Measurements from ENCODE around the gene HLA-E.
"Not testable (repeated sequence)": the region's sequence is repeated elsewhere in the genome, so short reads cannot be mapped to it uniquely, and the experiment has no call there.

HLA-E gene

DNA sequence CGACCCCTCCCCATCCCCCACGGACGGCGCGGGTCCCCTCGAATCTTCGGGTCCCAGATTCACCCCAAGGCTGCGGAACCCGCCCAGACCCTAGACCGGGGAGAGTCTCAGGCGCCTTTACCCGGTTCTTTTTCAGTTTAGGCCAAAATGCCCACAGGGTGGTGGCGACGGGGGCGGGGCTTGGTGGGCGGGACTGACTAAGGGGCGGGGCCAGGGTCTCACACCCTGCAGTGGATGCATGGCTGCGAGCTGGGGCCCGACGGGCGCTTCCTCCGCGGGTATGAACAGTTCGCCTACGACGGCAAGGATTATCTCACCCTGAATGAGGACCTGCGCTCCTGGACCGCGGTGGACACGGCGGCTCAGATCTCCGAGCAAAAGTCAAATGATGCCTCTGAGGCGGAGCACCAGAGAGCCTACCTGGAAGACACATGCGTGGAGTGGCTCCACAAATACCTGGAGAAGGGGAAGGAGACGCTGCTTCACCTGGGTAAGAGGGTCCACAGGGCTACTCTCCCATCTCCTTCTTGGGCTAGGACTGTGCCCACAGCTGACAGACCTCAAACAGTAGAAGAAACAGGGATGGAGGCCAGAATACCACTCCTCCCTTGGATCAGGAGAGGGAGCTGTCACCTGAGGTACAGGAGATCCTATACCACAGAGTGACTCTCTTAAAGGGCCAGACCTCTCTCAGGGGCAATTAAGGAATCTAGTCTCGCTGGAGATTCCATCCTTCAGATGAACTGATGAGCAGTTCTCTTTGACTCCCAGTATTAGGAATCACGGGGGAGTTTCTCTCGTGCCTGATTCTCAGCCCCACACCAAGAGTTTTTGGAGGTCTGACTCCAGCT is 942 bp downstream of the HLA-E start:
- H3K4me2 ChIP-seq (ENCODE audit: low read depth, low read length, poor library complexity, severe bottlenecking): peak overlapping the region; percentile 99
- H3K36me3 ChIP-seq (ENCODE audit: insufficient read depth, low read length): peaks cover 24% of the 10 kb centered on the region; the same call in 1 of the 2 replicates
- TF ChIP-seq EZH2phosphoT487 (IDR thresholded peaks at IDR 0.05; ENCODE audit: borderline replicate concordance): no peak
- TF ChIP-seq, protein P1, sequence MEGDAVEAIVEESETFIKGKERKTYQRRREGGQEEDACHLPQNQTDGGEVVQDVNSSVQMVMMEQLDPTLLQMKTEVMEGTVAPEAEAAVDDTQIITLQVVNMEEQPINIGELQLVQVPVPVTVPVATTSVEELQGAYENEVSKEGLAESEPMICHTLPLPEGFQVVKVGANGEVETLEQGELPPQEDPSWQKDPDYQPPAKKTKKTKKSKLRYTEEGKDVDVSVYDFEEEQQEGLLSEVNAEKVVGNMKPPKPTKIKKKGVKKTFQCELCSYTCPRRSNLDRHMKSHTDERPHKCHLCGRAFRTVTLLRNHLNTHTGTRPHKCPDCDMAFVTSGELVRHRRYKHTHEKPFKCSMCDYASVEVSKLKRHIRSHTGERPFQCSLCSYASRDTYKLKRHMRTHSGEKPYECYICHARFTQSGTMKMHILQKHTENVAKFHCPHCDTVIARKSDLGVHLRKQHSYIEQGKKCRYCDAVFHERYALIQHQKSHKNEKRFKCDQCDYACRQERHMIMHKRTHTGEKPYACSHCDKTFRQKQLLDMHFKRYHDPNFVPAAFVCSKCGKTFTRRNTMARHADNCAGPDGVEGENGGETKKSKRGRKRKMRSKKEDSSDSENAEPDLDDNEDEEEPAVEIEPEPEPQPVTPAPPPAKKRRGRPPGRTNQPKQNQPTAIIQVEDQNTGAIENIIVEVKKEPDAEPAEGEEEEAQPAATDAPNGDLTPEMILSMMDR (conservative IDR thresholded peaks at IDR 0.05; ENCODE audit: low read length): peak; percentile 25; the same call in 1 of the 2 replicates
- H3F3A ChIP-seq (ENCODE audit: low read depth): peaks cover 11% of the 10 kb centered on the region; the same call in 1 of the 2 replicates
- H3K4me3 ChIP-seq (ENCODE audit: low read length, poor library complexity, severe bottlenecking): peak overlapping the region; percentile 86
- no peaks in the 10 kb centered on the region for H3K9me3 ChIP-seq (ENCODE audit: insufficient read depth, low read depth, low read length)
- peaks cover 6% of the 10 kb centered on the region for H3K27me3 ChIP-seq (ENCODE audit: insufficient read depth, low read length, poor library complexity, severe bottlenecking)
- H3K79me2 ChIP-seq (ENCODE audit: insufficient read depth, low read length): peaks cover 45% of the 10 kb centered on the region
- H3K9ac ChIP-seq (ENCODE audit: low read depth, low read length, poor library complexity, severe bottlenecking): peak overlapping the region; percentile 98
- H4K20me1 ChIP-seq (ENCODE audit: insufficient read depth, low read length, poor library complexity, severe bottlenecking): peaks cover 42% of the 10 kb centered on the region
- H3K4me1 ChIP-seq (ENCODE audit: insufficient read depth, low read length, poor library complexity, severe bottlenecking): peaks cover 40% of the 10 kb centered on the region
- no peaks in the 10 kb centered on the region for H3K9me2 ChIP-seq (replicated peaks; ENCODE audit: low read depth, low read length)
- no peak overlapping the region for H2AFZ ChIP-seq (ENCODE audit: low read length)

DNA sequence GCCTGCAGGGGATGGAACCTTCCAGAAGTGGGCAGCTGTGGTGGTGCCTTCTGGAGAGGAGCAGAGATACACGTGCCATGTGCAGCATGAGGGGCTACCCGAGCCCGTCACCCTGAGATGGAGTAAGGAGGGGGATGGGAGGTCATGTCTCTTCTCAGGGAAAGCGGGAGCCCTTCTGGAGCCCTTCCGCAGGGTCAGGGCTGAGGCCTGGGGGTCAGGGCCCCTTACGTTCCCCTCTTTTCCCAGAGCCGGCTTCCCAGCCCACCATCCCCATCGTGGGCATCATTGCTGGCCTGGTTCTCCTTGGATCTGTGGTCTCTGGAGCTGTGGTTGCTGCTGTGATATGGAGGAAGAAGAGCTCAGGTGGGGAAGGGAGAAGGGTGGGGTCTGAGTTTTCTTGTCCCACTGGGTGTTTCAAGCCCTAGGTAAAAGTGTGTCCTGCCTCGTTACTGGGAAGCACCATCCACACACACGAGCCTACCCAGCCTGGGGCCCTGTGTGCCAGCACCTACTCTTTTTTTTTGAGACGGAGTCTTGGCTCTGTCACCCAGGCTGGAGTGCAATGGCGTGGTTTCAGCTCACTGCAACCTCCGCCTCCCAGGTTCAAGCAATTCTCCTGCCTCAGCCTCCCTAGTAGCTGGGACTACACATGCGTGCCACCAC is 2.1 kb downstream of the HLA-E start:
- not testable (repeated sequence) for H3K9me3 ChIP-seq (ENCODE audit: insufficient read depth, low read depth, low read length); H3K9me2 ChIP-seq (replicated peaks; ENCODE audit: low read depth, low read length); H3K27me3 ChIP-seq (ENCODE audit: insufficient read depth, low read length, poor library complexity, severe bottlenecking); H2AFZ ChIP-seq (ENCODE audit: low read length)
- Histone ChIP-seq H3K36me3 (ENCODE audit: insufficient read depth, low read length) (peaks cover 24% of the 10 kb centered on the region; the same call in 1 of the 2 replicates), H3K79me2 (ENCODE audit: insufficient read depth, low read length) (peaks cover 45% of the 10 kb centered on the region), H3K4me3 (ENCODE audit: low read length, poor library complexity, severe bottlenecking) (peak overlapping the region; percentile 86), H3K9ac (ENCODE audit: low read depth, low read length, poor library complexity, severe bottlenecking) (peak overlapping the region; percentile 98), H4K20me1 (ENCODE audit: insufficient read depth, low read length, poor library complexity, severe bottlenecking) (peaks cover 42% of the 10 kb centered on the region), H3K4me1 (ENCODE audit: insufficient read depth, low read length, poor library complexity, severe bottlenecking) (peaks cover 42% of the 10 kb centered on the region), H3K4me2 (ENCODE audit: low read depth, low read length, poor library complexity, severe bottlenecking) (peak overlapping the region; percentile 99), H3F3A (ENCODE audit: low read depth) (peaks cover 11% of the 10 kb centered on the region; the same call in 1 of the 2 replicates)

DNA sequence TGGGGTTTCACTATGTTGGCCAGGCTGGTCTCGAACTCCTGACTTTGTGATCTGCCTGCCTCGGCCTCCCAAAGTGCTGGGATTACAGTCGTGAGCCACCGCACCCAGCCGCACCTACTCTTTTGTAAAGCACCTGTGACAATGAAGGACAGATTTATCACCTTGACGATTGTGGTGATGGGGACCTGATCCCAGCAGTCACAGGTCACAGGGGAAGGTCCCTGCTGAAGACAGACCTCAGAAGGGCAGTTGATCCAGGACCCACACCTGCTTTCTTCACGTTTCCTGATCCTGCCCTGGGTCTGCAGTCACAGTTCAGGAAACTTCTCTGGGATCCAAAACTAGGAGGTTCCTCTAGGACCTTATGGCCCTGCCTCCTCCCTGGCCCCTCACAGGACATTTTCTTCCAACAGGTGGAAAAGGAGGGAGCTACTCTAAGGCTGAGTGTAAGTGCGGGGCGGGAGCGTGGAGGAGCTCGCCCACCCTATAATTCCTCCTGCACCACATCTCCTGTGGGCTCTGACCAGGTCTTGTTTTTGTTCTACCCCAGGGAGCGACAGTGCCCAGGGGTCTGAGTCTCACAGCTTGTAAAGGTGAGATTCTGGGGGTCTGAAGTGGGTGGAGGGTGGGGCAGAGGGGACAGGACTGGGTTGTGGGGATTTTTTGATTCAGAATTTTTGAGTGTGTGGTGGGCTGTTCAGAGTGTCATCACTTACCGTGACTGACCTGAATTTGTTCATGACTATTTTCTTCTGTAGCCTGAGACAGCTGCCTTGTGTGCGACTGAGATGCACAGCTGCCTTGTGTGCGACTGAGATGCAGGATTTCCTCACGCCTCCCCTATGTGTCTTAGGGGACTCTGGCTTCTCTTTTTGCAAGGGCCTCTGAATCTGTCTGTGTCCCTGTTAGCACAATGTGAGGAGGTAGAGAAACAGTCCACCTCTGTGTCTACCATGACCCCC is 3.0 kb downstream of the HLA-E start:
- Histone ChIP-seq H3F3A (ENCODE audit: low read depth) (peaks cover 11% of the 10 kb centered on the region; the same call in 1 of the 2 replicates), H3K4me1 (ENCODE audit: insufficient read depth, low read length, poor library complexity, severe bottlenecking) (peaks cover 47% of the 10 kb centered on the region), H2AFZ (ENCODE audit: low read length) (no peak overlapping the region), H3K4me2 (ENCODE audit: low read depth, low read length, poor library complexity, severe bottlenecking) (peak overlapping the region; percentile 99), H4K20me1 (ENCODE audit: insufficient read depth, low read length, poor library complexity, severe bottlenecking) (peaks cover 42% of the 10 kb centered on the region), H3K36me3 (ENCODE audit: insufficient read depth, low read length) (peaks cover 24% of the 10 kb centered on the region; the same call in 1 of the 2 replicates), H3K9me2 (replicated peaks; ENCODE audit: low read depth, low read length) (no peaks in the 10 kb centered on the region), H3K9me3 (ENCODE audit: insufficient read depth, low read depth, low read length) (no peaks in the 10 kb centered on the region), H3K79me2 (ENCODE audit: insufficient read depth, low read length) (peaks cover 45% of the 10 kb centered on the region), H3K4me3 (ENCODE audit: low read length, poor library complexity, severe bottlenecking) (peak overlapping the region; percentile 86), H3K9ac (ENCODE audit: low read depth, low read length, poor library complexity, severe bottlenecking) (peak overlapping the region; percentile 98), H3K27me3 (ENCODE audit: insufficient read depth, low read length, poor library complexity, severe bottlenecking) (peaks cover 6% of the 10 kb centered on the region)
- TF ChIP-seq, protein P1 (conservative IDR thresholded peaks at IDR 0.05; ENCODE audit: low read length): no peak
- no peak for TF ChIP-seq EZH2phosphoT487 (IDR thresholded peaks at IDR 0.05; ENCODE audit: borderline replicate concordance)

All from Loucy (cell line).